Measurements from ENCODE around the gene TMEM235. TPM values are rescaled to one million over a fixed set of nuclear protein-coding genes. Genes with fewer than 3 reads are reported as not detected.
A peak's percentile ranks its signal among the peaks of the same experiment; 100 is the strongest.

TMEM235 gene
- total and polyA plus RNA-seq, 9 of the 15 experiments (the other 6 are each of a cell fraction or from before 2014, with no cell fraction given) = not detected

DNA sequence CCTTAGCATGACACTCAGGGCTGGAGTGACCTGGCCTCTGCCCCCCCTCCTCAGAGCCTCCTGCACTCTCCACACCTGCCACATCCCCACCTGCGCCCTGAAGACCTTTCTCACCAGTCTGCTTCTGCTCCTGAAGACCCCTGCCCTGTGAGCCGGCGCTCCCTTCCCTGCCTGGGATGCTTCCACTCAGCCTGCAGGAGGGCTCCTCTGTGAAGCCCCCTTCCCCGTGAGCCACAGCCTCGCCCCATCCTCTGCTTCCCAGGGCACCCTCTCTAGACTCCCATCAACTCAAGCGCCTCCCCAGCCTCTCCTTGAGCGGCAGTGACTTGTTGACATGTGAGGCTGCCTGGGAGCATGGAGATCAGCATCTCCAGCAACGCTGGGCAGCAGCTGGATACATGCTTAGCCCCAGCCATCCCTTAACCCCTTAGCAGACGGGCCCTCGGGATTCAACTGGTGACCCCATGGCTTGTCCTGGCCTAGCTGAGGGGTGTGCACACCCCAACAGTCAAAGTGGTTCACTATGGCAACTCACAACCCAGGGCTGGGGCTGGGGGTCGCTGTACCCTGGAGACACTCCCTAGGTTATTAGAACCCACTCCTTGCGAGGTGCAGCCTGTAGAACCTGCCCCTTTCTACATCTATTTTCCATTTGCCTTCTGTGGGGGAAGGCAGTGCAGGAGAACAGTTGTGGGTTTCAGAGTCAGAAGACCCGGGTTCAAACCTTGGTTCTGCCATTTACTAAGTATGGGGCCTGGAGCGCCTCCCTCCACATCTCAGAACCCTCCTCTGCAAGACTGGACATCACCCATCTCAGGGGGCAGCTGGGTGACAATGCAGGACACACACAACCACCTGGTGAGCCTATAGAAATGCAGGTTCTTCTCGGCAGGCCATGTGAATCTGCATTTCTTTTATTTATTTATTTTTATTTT is 21.5 kb downstream of the TMEM235 start:
- Histone ChIP-seq H3K9me1 (ENCODE audit: control insufficient read depth, insufficient read depth, low read length) (no peaks in the 10 kb centered on the region), H3K79me2 (ENCODE audit: control insufficient read depth, insufficient read depth, low read length) (peaks cover 19% of the 10 kb centered on the region), H3K27ac (ENCODE audit: extremely low read depth, low read depth, low read length) (peak overlapping the region; percentile 8; the same call in 1 of the 3 replicates), H3K9me3 (replicated peaks; ENCODE audit: control insufficient read depth, insufficient read depth, low read depth, low read length) (no peaks in the 10 kb centered on the region), H4K20me1 (replicated peaks; ENCODE audit: control insufficient read depth, insufficient read depth, low read length) (no peaks in the 10 kb centered on the region), H3K9ac (ENCODE audit: insufficient read depth in 1 of 2, low read depth in 2 of 2, low read length in 2 of 2) (peak overlapping the region; percentile 10 to 80; a peak in 1 of 4 replicates), H3K4me2 (ENCODE audit: insufficient read depth, low read length) (peak overlapping the region; percentile 36), H3K36me3 (ENCODE audit: control insufficient read depth, insufficient read depth, low read length) (no peaks in the 10 kb centered on the region), H3K4me3 (no peak overlapping the region), H3K27me3 (ENCODE audit: control insufficient read depth in 2 of 2, insufficient read depth in 2 of 2, low read length in 2 of 2) (no peaks in the 10 kb centered on the region), H3K4me1 (replicated peaks in 1 of 2; ENCODE audit: control insufficient read depth in 2 of 2, insufficient read depth in 2 of 2, low read length in 2 of 2) (peaks cover 44 to 98% of the 10 kb centered on the region in 2 experiments), H2AFZ (ENCODE audit: low read depth, low read length) (no peak overlapping the region)
- intact Hi-C loops (cut with micrococcal nuclease) (loop anchor here (2.0 kb wide), 1 partner anchor 170 kb away; no protein-coding TSS in a partner anchor), in situ Hi-C loops (cut with MboI) (no loop called here)
- FAIRE-seq (no peak), ATAC-seq (no peak), DNase-seq (ENCODE audit: extremely low read depth in 1 of 4, low spot score in 3 of 4) (peak in 1 of 4 experiments; percentile 41)
- BruUV-seq (replicated peaks) = no TSS peak
- CTCF ChIA-PET (ENCODE audit: low intra/inter-chr PET ratio) = no interaction called here
- POLR2A ChIA-PET = no interaction called here
- WGBS (ENCODE audit: insufficient coverage, low coverage, missing lambda C conversion rate) = 64% methylated on average over 15 of the region's 15 CpGs
- peak; percentile 5; the same call in 1 of the 2 replicates for TF ChIP-seq TCF3 (CRISPR knock-in tag; IDR thresholded peaks at IDR 0.05)
- TF ChIP-seq, protein P1, sequence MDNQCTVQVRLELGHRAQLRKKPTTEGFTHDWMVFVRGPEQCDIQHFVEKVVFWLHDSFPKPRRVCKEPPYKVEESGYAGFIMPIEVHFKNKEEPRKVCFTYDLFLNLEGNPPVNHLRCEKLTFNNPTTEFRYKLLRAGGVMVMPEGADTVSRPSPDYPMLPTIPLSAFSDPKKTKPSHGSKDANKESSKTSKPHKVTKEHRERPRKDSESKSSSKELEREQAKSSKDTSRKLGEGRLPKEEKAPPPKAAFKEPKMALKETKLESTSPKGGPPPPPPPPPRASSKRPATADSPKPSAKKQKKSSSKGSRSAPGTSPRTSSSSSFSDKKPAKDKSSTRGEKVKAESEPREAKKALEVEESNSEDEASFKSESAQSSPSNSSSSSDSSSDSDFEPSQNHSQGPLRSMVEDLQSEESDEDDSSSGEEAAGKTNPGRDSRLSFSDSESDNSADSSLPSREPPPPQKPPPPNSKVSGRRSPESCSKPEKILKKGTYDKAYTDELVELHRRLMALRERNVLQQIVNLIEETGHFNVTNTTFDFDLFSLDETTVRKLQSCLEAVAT (IDR thresholded peaks at IDR 0.05) = no peak
- peak; percentile 26 for TF ChIP-seq KDM5B (IDR thresholded peaks at IDR 0.05; ENCODE audit: insufficient replicate concordance, low read depth, low read length)
- TF ChIP-seq, protein P2, sequence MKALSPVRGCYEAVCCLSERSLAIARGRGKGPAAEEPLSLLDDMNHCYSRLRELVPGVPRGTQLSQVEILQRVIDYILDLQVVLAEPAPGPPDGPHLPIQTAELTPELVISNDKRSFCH (CRISPR knock-in tag; IDR thresholded peaks at IDR 0.05) = no peak
- TF ChIP-seq, protein P2 (tag; IDR thresholded peaks at IDR 0.05) = no peak
- TF ChIP-seq ZNF134 (CRISPR knock-in tag; conservative IDR thresholded peaks at IDR 0.05) = no peak
- TF ChIP-seq SMARCA4 (IDR thresholded peaks at IDR 0.05) = no peak
- no peak for TF ChIP-seq ZNF23 (CRISPR knock-in tag; IDR thresholded peaks at IDR 0.05)
- no peak for TF ChIP-seq ATF7 (IDR thresholded peaks at IDR 0.05)
- 0 out of 2 replicates have a peak, but pooled peaks have one; percentile 22 for TF ChIP-seq GATA2 (CRISPR knock-in tag; IDR thresholded peaks at IDR 0.05)
- no peak for TF ChIP-seq NFIX (CRISPR knock-in tag; IDR thresholded peaks at IDR 0.05; ENCODE audit: low read depth)
- TF ChIP-seq, protein P3, sequence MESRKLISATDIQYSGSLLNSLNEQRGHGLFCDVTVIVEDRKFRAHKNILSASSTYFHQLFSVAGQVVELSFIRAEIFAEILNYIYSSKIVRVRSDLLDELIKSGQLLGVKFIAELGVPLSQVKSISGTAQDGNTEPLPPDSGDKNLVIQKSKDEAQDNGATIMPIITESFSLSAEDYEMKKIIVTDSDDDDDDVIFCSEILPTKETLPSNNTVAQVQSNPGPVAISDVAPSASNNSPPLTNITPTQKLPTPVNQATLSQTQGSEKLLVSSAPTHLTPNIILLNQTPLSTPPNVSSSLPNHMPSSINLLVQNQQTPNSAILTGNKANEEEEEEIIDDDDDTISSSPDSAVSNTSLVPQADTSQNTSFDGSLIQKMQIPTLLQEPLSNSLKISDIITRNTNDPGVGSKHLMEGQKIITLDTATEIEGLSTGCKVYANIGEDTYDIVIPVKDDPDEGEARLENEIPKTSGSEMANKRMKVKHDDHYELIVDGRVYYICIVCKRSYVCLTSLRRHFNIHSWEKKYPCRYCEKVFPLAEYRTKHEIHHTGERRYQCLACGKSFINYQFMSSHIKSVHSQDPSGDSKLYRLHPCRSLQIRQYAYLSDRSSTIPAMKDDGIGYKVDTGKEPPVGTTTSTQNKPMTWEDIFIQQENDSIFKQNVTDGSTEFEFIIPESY (CRISPR knock-in tag; IDR thresholded peaks at IDR 0.05) = 0 out of 2 replicates have a peak, but pooled peaks have one; percentile 34
- TF ChIP-seq, protein P4, sequence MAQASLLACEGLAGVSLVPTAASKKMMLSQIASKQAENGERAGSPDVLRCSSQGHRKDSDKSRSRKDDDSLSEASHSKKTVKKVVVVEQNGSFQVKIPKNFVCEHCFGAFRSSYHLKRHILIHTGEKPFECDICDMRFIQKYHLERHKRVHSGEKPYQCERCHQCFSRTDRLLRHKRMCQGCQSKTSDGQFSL (CRISPR knock-in tag; IDR thresholded peaks at IDR 0.05) = peak; percentile 44; the same call in 1 of the 2 replicates
- TF ChIP-seq, protein P4 (tag; IDR thresholded peaks at IDR 0.05) = no peak
- no peak for TF ChIP-seq PHF21A (IDR thresholded peaks at IDR 0.05; ENCODE audit: borderline replicate concordance, low read depth)
